NCI-H748 (cell line): ENCODE data around the gene FXYD5.
"Not testable (repeated sequence)": the region's sequence is repeated elsewhere in the genome, so short reads cannot be mapped to it uniquely, and the experiment has no call there.

Experiments used
- DNase-seq: peaks from one replicate; lab custom pipeline; 2025; ENCODE audit not compliant: unreplicated experiment; lab: John Stamatoyannopoulos, UW

FXYD5 gene

GRCh38 chr19:35177377-35178274 is 23.1 kb downstream of the FXYD5 start:
- no peak for DNase-seq

- no peak for DNase-seq
Observed at GRCh38 chr19:35178701-35179100, 24.2 kb downstream of the FXYD5 start.

GRCh38 chr19:35179830-35180229 is 25.3 kb downstream of the FXYD5 start:
- DNase-seq: no peak

GRCh38 chr19:35181387-35181786 is 26.9 kb downstream of the FXYD5 start:
- no peak for DNase-seq

GRCh38 chr19:35184267-35184666 is 29.7 kb downstream of the FXYD5 start:
- no peak for DNase-seq

- no peak for DNase-seq
Observed at GRCh38 chr19:35184884-35185283, 30.3 kb downstream of the FXYD5 start.

GRCh38 chr19:35194012-35194984 is 39.8 kb downstream of the FXYD5 start:
- DNase-seq: no peak

GRCh38 chr19:35195830-35196229 is 41.3 kb downstream of the FXYD5 start:
- DNase-seq: no peak

- DNase-seq: not testable (repeated sequence)
Observed at GRCh38 chr19:35196861-35197260, 42.3 kb downstream of the FXYD5 start.

GRCh38 chr19:35199481-35199880 is 44.9 kb downstream of the FXYD5 start:
- no peak for DNase-seq

GRCh38 chr19:35202722-35203688 is 48.5 kb downstream of the FXYD5 start:
- DNase-seq: no peak

GRCh38 chr19:35204799-35205732 is 50.5 kb downstream of the FXYD5 start:
- DNase-seq: no peak

- DNase-seq: no peak
Observed at GRCh38 chr19:35205733-35206323, 51.3 kb downstream of the FXYD5 start.

GRCh38 chr19:35206379-35206778 is 51.8 kb downstream of the FXYD5 start:
- DNase-seq: no peak

GRCh38 chr19:35206855-35207254 is 52.3 kb downstream of the FXYD5 start:
- no peak for DNase-seq

- DNase-seq: no peak
Observed at GRCh38 chr19:35207391-35207871, 52.9 kb downstream of the FXYD5 start.

GRCh38 chr19:35208121-35208520 is 53.6 kb downstream of the FXYD5 start:
- no peak for DNase-seq

- no peak for DNase-seq
Observed at GRCh38 chr19:35209646-35210045, 55.1 kb downstream of the FXYD5 start.
